Measurements from ENCODE around the gene PIGU.
"Not testable (repeated sequence)": the region's sequence is repeated elsewhere in the genome, so short reads cannot be mapped to it uniquely, and the experiment has no call there.

The PIGU gene

GRCh38 chr20:34706302-34706875, 29.5 kb upstream of the PIGU start:
- no peak for DNase-seq

GRCh38 chr20:34705397-34706301, 28.8 kb upstream of the PIGU start:
- no peak for DNase-seq

DNA sequence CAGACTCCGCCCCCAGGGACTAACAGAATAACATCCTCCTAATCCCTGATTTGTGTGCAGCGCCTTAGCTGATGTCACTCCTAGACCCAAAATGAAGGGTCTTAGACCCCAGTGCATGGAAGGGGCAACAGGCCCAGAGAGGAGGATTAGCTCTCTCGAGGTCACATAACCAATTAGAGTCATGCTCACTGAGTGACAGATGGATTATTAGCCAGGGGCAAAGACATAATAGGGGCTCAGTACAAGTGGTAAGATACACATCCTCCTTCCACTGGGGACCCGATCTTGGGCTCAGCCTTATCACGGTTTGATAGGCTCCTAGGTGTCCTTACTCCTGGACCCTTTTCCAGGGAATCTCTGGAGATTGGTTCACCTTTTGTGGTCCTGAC, 28.1 kb upstream of the PIGU start:
- DNase-seq = no peak

DNA sequence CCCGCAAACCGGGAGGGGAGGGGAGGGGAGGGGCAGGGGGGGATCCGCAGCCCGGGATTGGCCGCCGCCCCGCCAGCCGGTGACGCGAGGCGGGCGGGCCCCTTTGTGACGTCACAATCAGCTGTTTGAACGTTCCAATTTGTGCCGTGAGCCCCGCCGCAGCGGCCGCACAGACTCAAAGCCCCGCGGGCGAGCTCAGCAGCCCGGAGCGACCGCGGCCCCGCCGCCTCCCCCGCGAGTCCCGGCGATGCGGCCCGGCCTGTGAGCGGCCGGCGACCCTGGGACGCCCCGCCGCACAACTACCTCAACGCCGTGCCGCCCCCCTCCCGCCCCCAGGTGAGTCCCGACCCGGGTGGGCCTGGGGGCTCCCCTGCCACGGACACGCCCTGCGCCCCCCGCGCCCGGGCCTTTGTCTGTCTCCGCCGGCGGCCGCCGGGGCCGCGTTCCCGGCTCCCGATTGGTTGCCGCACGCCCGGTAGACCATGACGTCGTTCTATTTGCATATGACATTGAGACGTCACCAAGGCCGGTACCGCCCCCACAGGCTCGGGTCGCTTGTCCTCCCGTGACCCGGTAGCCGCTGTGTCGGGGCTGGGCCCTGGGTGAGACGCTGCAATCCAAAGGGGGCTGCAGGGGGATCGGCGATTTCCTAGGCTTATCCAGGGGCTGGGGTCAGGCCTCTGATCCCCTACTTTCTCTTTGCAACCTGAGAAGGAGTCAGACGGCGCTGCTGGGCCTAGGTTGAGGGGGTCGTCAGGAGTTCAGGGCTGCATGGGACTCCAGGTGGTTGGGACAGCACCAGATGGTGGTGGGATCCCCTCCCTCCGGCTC, 27.5 kb upstream of the PIGU start, which contains the start of gene TP53INP2:
Gene TP53INP2 (plus strand): TSS at position 168 of the 831 bp plus-strand sequence. CDS start 4,396 bp downstream, outside the sequence.
- peak; percentile 90 for DNase-seq

DNA sequence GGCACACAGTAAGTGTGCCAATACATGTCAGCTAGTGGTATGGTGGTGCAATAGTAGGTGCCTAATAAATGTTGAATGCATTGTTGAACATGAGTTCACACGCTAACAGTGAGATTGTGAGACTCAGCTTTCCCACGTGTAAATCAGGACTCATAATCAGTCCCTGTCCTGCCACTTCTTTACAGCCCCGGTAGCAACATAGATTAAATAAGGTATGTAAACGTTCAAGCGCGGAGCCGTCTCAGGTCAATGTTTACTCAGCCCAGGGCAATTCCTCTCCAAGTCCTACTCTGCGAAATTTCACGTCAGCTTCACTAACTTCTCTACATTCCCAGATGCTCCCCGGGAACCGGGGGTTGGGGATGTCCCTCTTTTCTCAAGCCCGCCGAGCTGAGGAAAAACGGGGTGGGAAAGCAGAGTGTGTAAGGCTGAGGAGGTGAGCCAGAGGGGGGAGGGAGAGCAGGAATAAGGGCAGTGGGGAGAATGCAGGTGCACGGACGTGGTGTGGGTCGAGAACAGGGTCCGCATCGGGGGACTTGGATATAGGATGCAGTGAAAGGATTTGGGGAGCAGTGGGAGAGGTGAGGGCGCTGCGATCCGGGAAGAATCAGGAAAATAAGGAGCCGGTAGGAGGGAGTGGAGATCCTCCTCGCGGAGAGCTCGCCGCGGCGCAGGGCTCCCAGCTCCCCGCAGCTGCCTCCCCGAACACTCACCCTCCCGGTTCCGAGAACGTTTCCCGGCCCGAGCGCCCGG, 26.7 kb upstream of the PIGU start:
- DNase-seq = peak; percentile 23

GRCh38 chr20:34703061-34703423, 26.1 kb upstream of the PIGU start:
- DNase-seq = no peak

GRCh38 chr20:34701405-34702085, 24.7 kb upstream of the PIGU start:
- DNase-seq = no peak

- no peak for DNase-seq
Observed at GRCh38 chr20:34693414-34693813, 16.5 kb upstream of the PIGU start.

- DNase-seq = no peak
Observed at GRCh38 chr20:34691838-34692237, 14.9 kb upstream of the PIGU start.

DNA sequence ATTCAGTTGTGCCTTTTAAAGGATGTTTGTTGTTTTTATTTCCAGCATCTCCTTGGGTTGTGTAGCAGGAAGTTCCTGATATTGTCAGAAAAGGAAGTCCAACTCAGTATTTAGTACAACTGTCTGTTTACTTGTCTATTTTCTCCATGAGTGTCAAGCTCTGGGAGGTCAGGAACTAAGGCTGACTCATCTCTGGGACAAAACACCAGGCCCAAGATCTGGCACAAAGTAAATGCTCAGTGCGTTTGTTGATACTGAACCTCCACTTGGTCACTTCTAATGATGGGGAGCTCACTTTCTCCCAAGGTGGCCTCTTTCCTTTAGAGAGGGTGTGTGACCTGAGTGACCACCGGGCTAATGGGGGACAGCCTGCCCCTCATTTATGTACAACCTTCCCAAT, 12.6 kb upstream of the PIGU start:
- DNase-seq = no peak

DNA sequence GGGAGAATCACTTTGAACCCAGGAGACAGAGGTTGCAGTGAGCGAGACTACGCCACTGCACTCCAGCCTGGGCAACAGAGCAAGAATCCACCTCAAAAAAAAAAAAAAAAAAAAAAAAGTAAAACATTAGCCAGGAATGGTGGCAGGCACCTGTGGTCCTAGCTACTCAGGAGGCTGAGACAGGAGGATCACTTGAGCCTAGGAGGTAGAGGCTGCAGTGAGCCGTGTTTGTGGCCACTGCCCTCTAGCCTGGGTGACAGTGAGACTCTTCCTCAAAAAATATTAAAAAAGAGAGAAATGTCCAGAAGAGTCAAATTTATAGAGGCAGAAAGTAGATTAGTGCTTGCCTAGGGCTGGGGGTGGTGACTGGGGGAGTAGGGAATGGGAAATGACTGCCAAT, 6.8 kb upstream of the PIGU start:
- no peak for DNase-seq

GRCh38 chr20:34680586-34681175, 3.8 kb upstream of the PIGU start:
- DNase-seq = no peak

GRCh38 chr20:34675993-34676641, 775 bp downstream of the PIGU start:
- no peak for DNase-seq

DNA sequence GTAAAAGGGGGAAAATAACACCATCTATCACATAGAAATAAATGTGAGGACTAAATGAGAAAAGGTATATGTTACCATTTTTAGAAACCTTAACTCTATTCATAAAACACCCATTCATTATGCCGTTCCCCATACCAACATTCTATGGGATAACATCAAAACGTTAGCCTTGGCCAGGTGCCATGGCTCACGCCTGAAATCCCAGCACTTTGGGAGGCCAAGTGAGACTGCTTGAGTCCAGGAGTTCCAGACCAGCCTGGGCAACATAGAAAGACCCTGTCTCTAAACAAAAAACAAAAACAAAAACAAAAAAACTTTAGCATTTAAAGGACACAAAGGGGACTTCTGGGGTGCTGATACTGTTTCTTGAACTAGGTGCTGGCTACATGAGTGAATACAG, 1.3 kb downstream of the PIGU start:
- no peak for DNase-seq

GRCh38 chr20:34673412-34673811, 3.5 kb downstream of the PIGU start:
- no peak for DNase-seq

GRCh38 chr20:34669094-34669493, 7.8 kb downstream of the PIGU start:
- no peak for DNase-seq

DNA sequence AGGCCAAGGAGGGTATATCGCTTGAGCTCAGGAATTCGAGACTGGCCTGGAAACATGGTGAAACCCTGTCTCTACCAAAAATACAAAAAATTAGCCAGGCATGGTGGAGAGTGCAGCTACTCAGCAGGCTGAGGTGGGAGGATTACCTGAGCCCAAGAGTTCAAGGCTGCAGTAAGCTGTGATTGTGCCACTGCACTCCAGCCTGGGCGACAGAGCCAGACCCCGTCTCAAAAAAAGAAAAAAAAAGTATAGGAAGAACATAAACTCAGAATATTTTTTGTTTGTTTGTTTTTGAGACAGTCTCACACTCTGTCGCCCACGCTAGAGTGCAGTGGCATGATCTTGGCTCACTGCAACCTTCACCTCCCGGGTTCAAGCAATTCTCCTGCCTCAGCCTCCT, 12.1 kb downstream of the PIGU start:
- DNase-seq = not testable (repeated sequence)

- DNase-seq = no peak
Observed at GRCh38 chr20:34663213-34663943, 13.5 kb downstream of the PIGU start.

GRCh38 chr20:34661811-34662210, 15.1 kb downstream of the PIGU start:
- DNase-seq = not testable (repeated sequence)

- not testable (repeated sequence) for DNase-seq
Observed at GRCh38 chr20:34658654-34659053, 18.2 kb downstream of the PIGU start.

Measured in CD4-positive, alpha-beta T cell treated with Interleukin-17A for 4 hours (primary cell).